ENCODE data around the gene ADRB2. TPM values are rescaled to one million over a fixed set of nuclear protein-coding genes. Genes with fewer than 3 reads are reported as not detected.
A peak's percentile ranks its signal among the peaks of the same experiment; 100 is the strongest.

ADRB2 gene
- total RNA-seq, 1 donor from 2014 or later, result 0.64 TPM

DNA sequence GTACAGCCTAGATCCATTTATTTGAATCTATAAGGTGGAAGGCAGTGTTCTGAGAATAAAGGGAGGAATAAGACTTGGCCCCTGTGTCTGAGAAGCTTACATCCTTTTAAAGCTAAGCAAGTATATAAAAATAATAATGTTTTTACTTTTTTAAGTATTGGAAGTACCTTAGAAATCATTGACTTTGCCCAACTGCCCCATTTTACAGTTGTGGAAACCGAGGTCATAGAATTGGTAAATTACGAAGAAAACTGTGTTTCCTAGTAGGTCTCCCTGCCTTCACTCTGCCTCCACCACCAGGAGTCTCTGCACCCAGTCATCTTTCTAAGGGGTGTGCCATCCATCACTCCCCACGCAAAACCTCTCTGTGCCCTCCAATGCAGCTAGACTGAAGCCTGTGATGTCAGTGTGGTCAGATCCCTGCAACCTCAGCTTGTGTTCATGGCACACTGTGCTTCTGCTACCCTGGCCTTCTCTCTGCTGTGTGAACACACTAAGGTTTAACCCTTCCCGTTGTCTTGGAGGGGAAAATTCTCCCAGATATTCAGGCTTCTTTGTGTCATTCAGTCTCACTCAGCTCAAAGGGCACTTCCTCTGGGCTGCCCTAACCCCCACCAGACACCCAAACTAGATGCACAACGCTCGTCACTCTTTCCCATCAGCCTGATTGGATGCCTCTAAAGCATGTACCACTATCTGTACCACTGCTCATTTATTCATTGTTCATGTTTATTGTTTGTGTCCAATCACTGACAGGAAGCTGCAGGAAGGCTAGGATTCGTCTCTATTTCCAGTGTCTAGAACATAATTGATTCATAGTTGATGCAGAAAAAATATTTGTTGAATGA is 18.2 kb downstream of the ADRB2 start:
- H3K27ac ChIP-seq (ENCODE audit: low read depth, low read length), result no peak overlapping the region
- TF ChIP-seq, protein P1, sequence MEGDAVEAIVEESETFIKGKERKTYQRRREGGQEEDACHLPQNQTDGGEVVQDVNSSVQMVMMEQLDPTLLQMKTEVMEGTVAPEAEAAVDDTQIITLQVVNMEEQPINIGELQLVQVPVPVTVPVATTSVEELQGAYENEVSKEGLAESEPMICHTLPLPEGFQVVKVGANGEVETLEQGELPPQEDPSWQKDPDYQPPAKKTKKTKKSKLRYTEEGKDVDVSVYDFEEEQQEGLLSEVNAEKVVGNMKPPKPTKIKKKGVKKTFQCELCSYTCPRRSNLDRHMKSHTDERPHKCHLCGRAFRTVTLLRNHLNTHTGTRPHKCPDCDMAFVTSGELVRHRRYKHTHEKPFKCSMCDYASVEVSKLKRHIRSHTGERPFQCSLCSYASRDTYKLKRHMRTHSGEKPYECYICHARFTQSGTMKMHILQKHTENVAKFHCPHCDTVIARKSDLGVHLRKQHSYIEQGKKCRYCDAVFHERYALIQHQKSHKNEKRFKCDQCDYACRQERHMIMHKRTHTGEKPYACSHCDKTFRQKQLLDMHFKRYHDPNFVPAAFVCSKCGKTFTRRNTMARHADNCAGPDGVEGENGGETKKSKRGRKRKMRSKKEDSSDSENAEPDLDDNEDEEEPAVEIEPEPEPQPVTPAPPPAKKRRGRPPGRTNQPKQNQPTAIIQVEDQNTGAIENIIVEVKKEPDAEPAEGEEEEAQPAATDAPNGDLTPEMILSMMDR (IDR thresholded peaks at IDR 0.05; ENCODE audit: insufficient read depth, low read depth, low read length), result no peak
- no peak for TF ChIP-seq EZH2 (IDR thresholded peaks at IDR 0.05; ENCODE audit: insufficient read depth, low read length)
- H3K27me3 Mint-ChIP-seq (ENCODE audit: low read depth, unreplicated experiment), result no peaks in the 10 kb centered on the region

DNA sequence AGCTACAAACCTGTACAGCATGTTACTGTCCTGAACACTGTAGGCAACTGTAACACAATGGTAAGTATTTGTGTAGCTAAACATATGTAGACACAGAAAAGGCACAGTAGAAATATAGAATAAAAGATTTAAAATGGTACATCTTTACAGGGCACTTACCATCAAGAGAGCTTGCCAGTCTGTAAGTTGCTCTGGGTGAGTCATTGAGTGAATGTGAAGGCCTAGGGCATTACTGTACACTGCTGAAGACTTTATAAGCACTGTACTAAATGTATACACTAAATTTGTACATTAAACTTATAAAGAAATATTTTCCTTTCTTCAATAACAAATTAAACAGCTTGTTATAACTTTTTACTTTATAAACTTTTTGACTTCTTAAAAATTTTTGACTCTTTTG is 20.5 kb downstream of the ADRB2 start:
- peaks cover 14% of the 10 kb centered on the region for H3K4me1 Mint-ChIP-seq (ENCODE audit: low read depth, unreplicated experiment)
- Histone ChIP-seq H3K9ac (ENCODE audit: low read length) (no peak overlapping the region), H3K4me2 (ENCODE audit: low read length) (no peak overlapping the region), H3K27ac (ENCODE audit: low read depth, low read length) (no peak overlapping the region), H3K79me2 (ENCODE audit: insufficient read depth, low read length) (no peaks in the 10 kb centered on the region), H3K9me3 (ENCODE audit: insufficient read depth, low read depth, low read length) (no peaks in the 10 kb centered on the region), H3K4me3 (ENCODE audit: insufficient read depth, low read depth, low read length) (no peak overlapping the region), H3K4me1 (ENCODE audit: insufficient read depth, low read length) (peaks cover 12% of the 10 kb centered on the region), H3K27me3 (ENCODE audit: insufficient read depth, low read length) (no peaks in the 10 kb centered on the region), H2AFZ (ENCODE audit: low read depth, low read length) (no peak overlapping the region), H4K20me1 (ENCODE audit: insufficient read depth, low read length) (no peaks in the 10 kb centered on the region), H3K36me3 (ENCODE audit: insufficient read depth, low read length) (no peaks in the 10 kb centered on the region)
- TF ChIP-seq, protein P1 (IDR thresholded peaks at IDR 0.05; ENCODE audit: insufficient read depth, low read depth, low read length), result no peak
- TF ChIP-seq EZH2 (IDR thresholded peaks at IDR 0.05; ENCODE audit: insufficient read depth, low read length), result no peak
- no peaks in the 10 kb centered on the region for H3K27me3 Mint-ChIP-seq (ENCODE audit: low read depth, unreplicated experiment)
- peaks cover 2% of the 10 kb centered on the region for H3K36me3 Mint-ChIP-seq (ENCODE audit: low read depth, unreplicated experiment)
- H3K27ac Mint-ChIP-seq (ENCODE audit: unreplicated experiment), result no peak overlapping the region
- DNase-seq (ENCODE audit: low read depth), result peak; percentile 19
- peaks cover 2% of the 10 kb centered on the region for H3K9me3 Mint-ChIP-seq (ENCODE audit: unreplicated experiment)
- no peak overlapping the region for H3K4me3 Mint-ChIP-seq (ENCODE audit: unreplicated experiment)
- no peak for FAIRE-seq

More for the DNA sequence above, 18.2 kb downstream of the ADRB2 start:
- Histone ChIP-seq H3K4me3 (ENCODE audit: insufficient read depth, low read depth, low read length) (no peak overlapping the region), H3K4me2 (ENCODE audit: low read length) (no peak overlapping the region), H3K36me3 (ENCODE audit: insufficient read depth, low read length) (no peaks in the 10 kb centered on the region), H3K79me2 (ENCODE audit: insufficient read depth, low read length) (no peaks in the 10 kb centered on the region), H3K9me3 (ENCODE audit: insufficient read depth, low read depth, low read length) (no peaks in the 10 kb centered on the region), H2AFZ (ENCODE audit: low read depth, low read length) (no peak overlapping the region), H3K27me3 (ENCODE audit: insufficient read depth, low read length) (no peaks in the 10 kb centered on the region), H3K9ac (ENCODE audit: low read length) (no peak overlapping the region), H4K20me1 (ENCODE audit: insufficient read depth, low read length) (no peaks in the 10 kb centered on the region), H3K4me1 (ENCODE audit: insufficient read depth, low read length) (peaks cover 12% of the 10 kb centered on the region)
- H3K36me3 Mint-ChIP-seq (ENCODE audit: low read depth, unreplicated experiment), result peaks cover 2% of the 10 kb centered on the region
- H3K27ac Mint-ChIP-seq (ENCODE audit: unreplicated experiment), result no peak overlapping the region
- peaks cover 2% of the 10 kb centered on the region for H3K9me3 Mint-ChIP-seq (ENCODE audit: unreplicated experiment)
- H3K4me3 Mint-ChIP-seq (ENCODE audit: unreplicated experiment), result no peak overlapping the region
- FAIRE-seq (no peak), DNase-seq (ENCODE audit: low read depth) (peak; percentile 12)
- H3K4me1 Mint-ChIP-seq (ENCODE audit: low read depth, unreplicated experiment), result peaks cover 16% of the 10 kb centered on the region

DNA sequence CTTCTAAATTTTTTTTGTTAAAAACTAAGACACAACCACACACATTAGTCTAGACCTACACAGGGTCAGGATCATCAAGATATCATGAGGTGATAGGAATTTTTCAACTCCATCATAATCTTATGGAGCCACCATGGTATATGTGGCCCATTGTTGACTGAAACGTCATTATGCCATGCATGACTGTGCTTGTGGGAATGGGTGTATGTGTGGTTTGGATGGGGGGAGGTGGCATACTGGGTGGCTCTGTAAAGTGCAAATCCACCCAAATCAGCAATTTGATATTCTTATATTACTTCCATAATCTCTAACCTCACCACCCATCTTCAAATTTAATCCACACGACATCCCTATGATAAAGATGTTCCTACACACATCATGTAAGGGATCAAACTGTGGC is 21.0 kb downstream of the ADRB2 start:
- H3K27ac Mint-ChIP-seq (ENCODE audit: unreplicated experiment), result no peak overlapping the region

More for the DNA sequence above, 21.0 kb downstream of the ADRB2 start:
- H3K79me2 ChIP-seq (ENCODE audit: insufficient read depth, low read length), result no peaks in the 10 kb centered on the region
- Mint-ChIP-seq H3K4me1 (ENCODE audit: low read depth, unreplicated experiment) (peaks cover 14% of the 10 kb centered on the region), H3K36me3 (ENCODE audit: low read depth, unreplicated experiment) (peaks cover 2% of the 10 kb centered on the region), H3K9me3 (ENCODE audit: unreplicated experiment) (peaks cover 2% of the 10 kb centered on the region), H3K4me3 (ENCODE audit: unreplicated experiment) (no peak overlapping the region), H3K27me3 (ENCODE audit: low read depth, unreplicated experiment) (no peaks in the 10 kb centered on the region)
- no peak overlapping the region for H3K9ac ChIP-seq (ENCODE audit: low read length)
- peaks cover 12% of the 10 kb centered on the region for H3K4me1 ChIP-seq (ENCODE audit: insufficient read depth, low read length)
- no peak overlapping the region for H3K4me2 ChIP-seq (ENCODE audit: low read length)
- FAIRE-seq, result no peak
- H3K36me3 ChIP-seq (ENCODE audit: insufficient read depth, low read length), result no peaks in the 10 kb centered on the region
- no peak overlapping the region for H3K4me3 ChIP-seq (ENCODE audit: insufficient read depth, low read depth, low read length)
- no peak overlapping the region for H2AFZ ChIP-seq (ENCODE audit: low read depth, low read length)
- H3K27ac ChIP-seq (ENCODE audit: low read depth, low read length), result no peak overlapping the region
- no peaks in the 10 kb centered on the region for H3K27me3 ChIP-seq (ENCODE audit: insufficient read depth, low read length)
- no peak for TF ChIP-seq EZH2 (IDR thresholded peaks at IDR 0.05; ENCODE audit: insufficient read depth, low read length)
- TF ChIP-seq, protein P1 (IDR thresholded peaks at IDR 0.05; ENCODE audit: insufficient read depth, low read depth, low read length), result no peak
- H3K9me3 ChIP-seq (ENCODE audit: insufficient read depth, low read depth, low read length), result no peaks in the 10 kb centered on the region
- H4K20me1 ChIP-seq (ENCODE audit: insufficient read depth, low read length), result no peaks in the 10 kb centered on the region
- no peak for DNase-seq (ENCODE audit: low read depth)

Measured in astrocyte (in vitro differentiated cells and primary cell).